IPS-NIHi7 (cell line): ENCODE results near the gene STXBP6.

Source experiments
- DNase-seq: peaks from one replicate; pipeline ENCODE4 v3.0.0; 2012; ENCODE audit warnings: mixed read lengths; ENCODE audit errors: extremely low spot score

The STXBP6 gene

GRCh38 chr14:24831677-24832076, 218.3 kb downstream of the STXBP6 start:
- no peak for DNase-seq

DNA sequence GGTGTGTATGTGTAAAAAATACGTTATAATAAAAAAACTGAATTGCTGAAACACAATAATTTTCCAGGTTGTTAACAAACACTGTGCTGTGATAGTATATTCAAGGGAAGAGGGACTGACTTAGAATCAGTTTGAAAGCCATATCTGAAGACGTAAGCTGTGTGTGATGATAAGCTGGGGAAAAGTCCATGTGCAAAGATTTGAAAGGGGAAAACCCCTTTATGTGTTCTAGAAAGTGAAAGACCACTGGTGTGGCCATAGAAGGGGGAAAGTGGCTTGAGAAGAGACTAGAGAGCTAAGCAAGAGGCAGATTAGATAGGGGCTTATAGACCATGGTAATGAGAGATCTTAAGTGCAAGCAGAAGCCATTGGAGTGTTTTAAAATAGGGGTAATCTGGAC, 220.1 kb downstream of the STXBP6 start:
- DNase-seq: no peak

DNA sequence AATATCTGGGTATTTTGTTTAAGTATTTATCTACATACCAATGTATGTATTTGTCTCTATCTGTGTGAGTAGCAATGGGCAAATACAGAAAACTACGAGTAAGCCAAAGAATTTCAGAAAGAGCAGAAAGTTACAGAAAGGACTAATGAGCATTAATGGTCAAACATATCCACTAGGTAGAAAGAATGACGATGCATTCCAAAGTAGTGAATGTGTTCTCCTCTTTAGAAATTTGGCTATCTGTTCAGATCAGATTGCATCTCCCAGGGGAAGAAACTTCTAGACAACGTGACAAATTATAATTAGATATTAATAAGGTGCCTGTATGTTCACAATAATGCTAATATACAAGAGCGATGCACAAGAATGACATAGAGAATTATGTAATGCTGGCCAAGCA, 221.5 kb downstream of the STXBP6 start:
- no peak for DNase-seq

GRCh38 chr14:24826390-24826789, 223.6 kb downstream of the STXBP6 start:
- DNase-seq: no peak

- no peak for DNase-seq
Measured at GRCh38 chr14:24820616-24821015, 229.3 kb downstream of the STXBP6 start.

- no peak for DNase-seq
Measured at GRCh38 chr14:24818823-24819341, 231.1 kb downstream of the STXBP6 start.

DNA sequence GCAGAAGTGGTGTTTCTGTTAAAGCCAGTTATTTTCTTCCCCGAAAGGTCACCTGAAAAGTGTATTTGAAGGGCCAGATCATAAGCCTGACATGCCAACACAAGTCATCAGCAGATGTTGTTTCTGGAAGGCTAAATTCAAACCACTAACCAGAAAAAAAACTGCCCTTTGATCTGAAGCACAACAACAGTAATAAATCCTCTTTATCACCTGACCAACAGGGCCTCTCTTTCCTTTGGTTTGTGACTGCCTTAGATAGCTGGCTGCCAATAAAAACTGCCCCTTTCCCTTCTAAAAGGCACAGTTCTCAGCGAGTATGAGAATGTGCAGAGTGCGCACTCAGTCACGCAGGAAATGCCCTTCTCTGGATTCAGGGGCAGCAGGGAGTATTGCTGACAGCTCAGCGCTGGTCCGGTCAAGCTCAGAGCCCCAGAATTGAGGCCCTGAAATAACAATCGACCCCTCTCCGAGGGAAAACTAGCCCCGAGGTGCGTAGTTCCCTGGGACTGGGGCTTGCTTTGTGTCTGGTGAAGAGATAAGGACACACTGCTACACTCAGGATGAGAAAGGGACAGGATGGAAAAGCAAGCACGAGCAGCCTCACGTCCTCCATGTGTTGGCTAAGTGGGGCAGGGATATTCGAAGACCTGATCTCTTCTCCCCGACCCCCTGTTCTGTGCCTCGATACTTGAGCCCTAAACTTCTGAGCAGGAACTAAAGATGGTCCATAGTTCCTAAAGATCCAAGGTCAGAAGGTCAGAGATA, 231.7 kb downstream of the STXBP6 start:
- DNase-seq: no peak

GRCh38 chr14:24817212-24818057, 232.5 kb downstream of the STXBP6 start:
- peak; percentile 25 for DNase-seq

GRCh38 chr14:24816929-24817211, 233.1 kb downstream of the STXBP6 start:
- no peak for DNase-seq

DNA sequence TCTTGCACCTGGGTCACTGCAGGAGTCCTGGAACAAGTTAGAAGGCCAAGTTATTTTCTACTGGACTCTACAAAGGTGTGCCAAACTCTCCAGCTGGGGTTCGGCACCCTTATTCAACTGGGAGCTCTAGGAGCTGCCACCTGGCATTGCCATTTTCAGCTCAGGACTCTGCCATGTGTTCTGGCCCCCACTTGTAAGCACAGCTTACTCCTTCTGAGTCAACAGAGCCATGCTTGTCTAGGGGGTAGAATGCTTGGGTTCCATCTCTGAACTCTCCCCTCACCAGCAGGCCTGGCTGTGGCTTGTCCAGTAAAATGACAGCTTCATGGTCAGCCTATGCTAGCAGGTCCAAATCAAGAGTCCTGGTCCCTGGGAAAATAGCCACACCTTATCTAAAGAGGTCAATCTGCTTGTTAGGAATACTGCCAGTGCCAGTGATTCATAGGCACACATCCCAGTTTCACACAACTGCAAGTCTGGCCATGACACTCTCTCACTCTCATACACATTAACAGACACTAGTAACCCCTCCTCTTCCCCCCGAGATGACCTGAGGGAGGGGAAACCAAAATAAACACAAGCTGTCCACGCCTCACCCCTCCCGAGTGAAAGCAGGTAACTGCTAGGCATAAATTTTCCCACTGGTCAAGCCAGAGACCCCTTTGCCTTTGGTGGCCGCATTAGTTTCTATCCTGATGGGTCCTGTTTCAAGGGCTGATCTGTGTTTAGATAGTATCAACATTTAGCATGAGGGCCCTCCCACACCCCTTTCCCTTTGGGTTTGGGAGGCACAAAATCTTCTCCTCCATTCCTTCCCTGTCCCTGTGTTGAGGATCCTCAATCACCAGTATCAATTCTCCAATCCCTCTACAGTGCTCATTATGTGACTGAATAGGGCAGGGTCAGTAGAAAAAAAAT, 233.7 kb downstream of the STXBP6 start:
- no peak for DNase-seq

GRCh38 chr14:24815543-24815942, 234.4 kb downstream of the STXBP6 start:
- no peak for DNase-seq

- DNase-seq: no peak
Measured at GRCh38 chr14:24814944-24815343, 235.0 kb downstream of the STXBP6 start.

GRCh38 chr14:24814346-24814745, 235.6 kb downstream of the STXBP6 start:
- no peak for DNase-seq

- no peak for DNase-seq
Measured at GRCh38 chr14:24813819-24814259, 236.1 kb downstream of the STXBP6 start.

DNA sequence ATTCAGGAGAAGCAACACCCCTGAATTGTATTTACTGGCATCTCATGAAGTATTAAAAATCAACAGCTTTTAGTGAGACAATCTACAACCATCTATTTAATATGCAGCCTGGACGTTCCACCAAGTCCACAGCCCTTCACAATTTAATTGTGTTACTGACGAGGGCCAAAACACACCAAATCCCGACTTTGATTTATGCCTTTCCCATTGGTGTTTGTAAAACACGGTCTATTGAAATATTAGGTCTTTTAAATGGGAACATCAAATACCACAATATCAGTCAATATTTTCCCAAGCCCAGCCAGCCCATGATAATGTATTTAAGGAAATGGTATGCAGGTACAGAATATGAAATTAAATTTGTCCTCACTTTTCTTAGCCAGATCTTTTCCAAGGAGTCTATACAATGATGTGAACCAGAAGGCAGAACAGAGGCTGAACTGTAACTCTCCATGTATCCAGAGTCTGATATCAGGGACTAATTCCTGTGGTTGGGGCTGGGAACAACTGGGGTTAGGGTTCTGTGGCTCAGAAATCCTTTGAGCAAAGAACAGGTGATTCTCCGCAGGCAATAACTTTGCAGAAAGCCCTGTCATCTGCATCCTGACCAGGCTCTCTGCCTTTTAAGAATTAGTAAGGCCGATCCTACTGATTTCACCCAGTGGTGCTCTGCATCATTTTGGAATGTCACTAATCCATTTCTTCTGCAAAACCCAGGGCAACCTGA, 236.7 kb downstream of the STXBP6 start:
- DNase-seq: no peak

DNA sequence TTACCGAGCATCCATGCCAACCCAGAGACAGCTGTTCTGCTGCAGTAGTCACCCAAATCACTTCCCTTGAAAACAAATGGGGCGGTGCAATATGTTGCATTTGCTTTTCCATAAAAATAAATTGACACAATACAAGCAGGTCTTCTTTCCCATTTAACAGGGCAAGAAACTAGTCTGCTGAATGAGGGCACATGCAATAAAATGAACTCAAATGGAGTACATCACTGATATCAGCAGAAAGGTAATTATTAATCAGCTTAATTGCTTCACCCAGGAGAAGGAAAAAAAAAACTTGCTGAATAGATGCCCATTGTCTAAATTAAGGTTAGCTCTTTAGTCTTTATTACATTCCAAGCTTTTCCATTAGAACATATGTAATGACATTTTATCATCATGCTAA, 240.8 kb downstream of the STXBP6 start:
- no peak for DNase-seq

DNA sequence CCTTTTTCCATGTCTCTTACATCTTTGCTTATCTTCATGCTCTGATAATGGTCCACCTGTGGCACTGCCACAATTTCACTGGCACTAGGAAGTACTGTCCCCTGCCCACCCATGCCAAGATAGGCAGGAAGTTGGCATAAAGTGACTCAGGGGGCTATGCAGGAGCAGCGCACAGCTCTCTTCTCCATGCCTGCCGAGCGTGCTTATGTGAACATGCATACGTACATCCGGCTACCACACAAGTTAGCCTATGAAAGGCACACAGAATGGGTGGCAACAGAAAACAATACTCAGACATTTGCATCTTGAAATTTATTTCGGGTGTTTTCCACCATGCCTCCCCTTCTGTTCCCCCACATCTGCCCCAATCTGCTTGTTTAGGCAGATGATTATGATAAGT, 241.5 kb downstream of the STXBP6 start:
- no peak for DNase-seq

GRCh38 chr14:24806061-24806678, 243.8 kb downstream of the STXBP6 start:
- peak; percentile 73 for DNase-seq

GRCh38 chr14:24804552-24805212, 245.3 kb downstream of the STXBP6 start:
- no peak for DNase-seq

- no peak for DNase-seq
Measured at GRCh38 chr14:24803933-24804494, 245.9 kb downstream of the STXBP6 start.
